MV-4-11 (cell line): Measurements from ENCODE around the gene MYBPC2.
"Not testable (repeated sequence)": the region's sequence is repeated elsewhere in the genome, so short reads cannot be mapped to it uniquely, and the experiment has no call there.

Source experiments
- DNase-seq: peaks from one replicate; lab custom pipeline; 2025; lab: John Stamatoyannopoulos, UW

The MYBPC2 gene

DNA sequence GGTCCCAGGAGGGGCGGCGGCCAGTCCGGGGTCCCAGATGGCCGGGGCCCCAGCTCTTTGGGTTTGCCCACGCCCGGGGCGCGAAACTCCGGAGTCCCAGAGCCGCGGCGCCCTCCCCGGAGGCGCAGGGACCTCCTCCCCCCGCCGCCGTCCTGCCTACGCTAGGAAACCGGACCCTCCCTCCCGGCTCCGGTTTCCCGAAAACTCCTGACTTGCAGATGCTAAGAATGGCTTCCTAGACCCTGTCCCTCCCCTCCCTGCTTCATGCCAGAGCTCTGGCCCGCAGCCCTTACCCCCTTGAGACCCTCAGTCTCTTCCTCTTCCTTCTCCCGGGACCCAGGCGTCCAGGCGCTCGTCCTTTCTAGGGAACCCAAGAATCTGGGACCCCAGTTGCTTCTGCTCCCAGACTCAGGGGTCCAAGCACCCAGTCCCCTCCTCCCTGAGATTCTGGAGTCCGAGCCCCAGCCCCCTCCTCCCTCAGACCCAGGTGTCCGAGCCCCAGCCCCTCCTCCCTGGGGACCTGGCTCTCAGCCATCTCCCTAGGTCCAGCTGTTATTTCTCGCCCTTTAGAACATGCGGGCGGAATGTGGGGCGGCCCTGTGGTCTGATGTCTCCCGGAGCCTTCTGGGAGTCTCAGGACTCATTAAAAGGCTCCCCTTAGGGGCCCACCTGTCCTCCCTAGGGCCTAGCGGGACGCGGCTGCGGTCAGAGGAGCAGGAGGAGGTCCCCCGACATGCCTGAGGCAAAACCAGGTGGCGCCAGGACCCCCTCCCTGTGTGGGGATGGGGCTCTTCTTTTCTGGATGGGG, at the start of gene MYBPC2:
TSS of gene MYBPC2 (plus strand) at position 672 of the 808 bp plus-strand sequence. CDS start at position 734, 62 bp downstream.
- DNase-seq, result no peak

DNA sequence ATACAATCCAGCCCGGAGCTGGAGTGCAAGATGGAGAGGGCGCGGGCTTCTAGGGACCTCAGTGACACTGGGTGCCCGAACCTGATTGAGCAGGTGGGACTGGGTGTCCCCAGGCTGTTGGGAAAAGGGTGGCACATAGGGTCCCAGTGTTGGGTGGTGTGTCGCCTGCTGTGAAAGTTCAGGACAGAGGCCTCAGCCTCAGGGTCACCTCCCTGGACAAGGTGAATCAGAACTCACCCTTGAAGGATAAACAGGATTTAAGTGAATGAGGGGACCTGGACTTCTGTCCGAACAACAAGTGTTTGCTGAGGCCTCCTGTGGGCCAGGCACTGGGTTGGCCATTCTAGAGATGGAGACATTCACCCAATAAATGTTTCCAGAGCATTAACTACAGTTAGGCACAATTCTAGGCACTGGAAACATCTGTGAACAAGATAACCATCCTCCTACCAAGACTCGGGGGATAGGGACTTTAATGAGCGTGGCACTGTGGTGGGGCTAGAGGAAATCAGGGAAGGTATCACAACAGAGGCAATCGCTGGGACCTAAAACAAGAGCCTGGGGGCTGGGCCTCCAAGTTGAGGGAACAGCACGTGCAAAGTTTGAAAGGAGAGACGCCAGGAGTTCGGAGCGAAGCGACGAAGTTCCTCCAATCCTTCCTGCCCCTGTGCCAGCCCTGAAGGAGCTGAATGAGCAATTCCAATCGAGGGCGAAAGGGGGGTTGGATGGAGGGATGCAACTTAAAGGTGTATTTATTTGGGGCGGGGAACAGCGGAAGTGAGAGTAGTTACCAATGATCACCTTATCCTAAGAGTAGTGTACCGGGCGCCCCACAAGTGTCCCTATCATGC, 49.5 kb upstream of the MYBPC2 start:
- no peak for DNase-seq

DNA sequence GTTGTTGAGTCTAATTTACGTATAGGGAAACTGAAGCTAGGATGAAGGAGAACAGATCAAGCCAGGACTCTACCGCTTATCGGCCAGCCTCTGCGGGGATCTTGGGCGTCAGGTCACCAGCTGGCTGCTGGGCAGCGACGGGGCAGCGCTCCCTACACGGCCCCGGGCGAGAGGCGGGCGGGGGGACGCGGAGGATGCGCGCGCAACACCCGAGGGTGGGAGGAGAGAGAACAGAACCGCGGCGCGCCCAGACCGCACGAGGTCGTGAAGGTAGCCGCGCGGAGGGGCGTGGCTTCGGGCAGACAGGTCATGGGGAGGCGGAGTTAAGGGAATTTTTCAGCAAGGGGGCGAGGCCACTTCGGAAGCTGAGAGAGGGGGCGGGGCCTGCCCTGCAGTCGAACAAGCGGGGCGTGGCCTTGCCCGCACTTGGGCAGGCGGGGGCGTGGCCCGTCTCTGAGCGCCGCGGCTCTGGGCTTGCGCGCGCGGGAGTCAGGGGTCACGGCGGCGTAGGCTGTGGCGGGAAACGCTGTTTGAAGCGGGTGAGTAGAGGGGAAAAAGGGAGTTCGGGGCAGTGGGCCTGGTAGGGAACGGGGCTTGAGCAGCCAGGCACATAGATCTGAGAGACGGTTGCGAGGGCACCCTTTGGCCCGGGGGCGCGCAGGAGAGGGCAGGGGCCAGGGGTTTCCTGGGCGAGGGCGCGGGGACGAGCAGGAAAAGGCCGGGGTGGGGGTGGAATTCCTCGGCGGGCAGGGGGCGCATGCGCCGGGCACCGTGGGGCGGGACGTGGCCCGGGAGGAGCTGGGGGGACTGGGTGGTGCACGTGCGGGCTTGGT, 48.6 kb upstream of the MYBPC2 start, which contains the start of gene POLD1:
TSS of gene POLD1 (plus strand) at position 496 of the 833 bp plus-strand sequence. CDS start 14,505 bp downstream, outside the sequence.
- peak; percentile 98 for DNase-seq

DNA sequence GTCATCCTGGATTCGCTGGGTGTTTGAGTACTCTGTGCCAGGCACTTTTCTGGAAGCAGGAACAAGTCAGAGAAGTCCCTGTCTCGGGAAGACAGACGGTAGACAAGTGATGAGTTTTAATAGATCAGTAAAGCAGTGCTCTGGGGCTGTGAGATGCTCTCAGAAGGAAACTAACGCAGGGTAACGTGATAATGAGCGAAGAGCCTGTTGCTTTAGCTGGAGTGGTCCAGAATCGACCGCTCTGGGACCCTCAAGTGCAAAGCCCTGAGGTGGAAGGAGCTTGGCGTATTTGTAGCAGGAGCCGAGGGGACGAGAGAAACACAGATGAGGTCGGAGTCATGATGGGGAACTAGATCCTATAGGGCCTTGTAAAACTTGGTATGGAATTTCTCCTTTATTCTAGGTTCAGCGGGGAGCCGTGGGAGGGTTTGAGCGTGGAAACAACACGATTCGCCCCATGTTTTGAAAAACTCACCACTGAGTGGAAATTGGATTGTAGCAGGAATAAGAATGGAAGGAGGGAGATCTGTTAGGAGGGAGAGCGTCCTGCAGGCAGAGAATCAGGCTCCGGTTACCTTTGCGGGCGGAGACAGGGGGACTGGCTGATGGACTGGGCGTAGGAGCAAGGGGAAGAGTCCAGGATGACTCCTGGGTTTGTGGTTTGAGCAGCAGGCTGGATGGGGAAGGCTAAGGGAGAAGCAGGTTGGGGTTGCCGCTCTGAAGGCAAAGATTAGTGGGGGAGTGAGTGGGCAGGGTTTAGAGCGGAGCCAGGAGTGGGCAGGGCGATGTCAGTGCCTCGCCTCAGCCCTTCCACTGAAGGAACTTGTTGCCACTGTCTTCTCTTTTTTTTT, 47.8 kb upstream of the MYBPC2 start:
- DNase-seq, result peak; percentile 67

DNA sequence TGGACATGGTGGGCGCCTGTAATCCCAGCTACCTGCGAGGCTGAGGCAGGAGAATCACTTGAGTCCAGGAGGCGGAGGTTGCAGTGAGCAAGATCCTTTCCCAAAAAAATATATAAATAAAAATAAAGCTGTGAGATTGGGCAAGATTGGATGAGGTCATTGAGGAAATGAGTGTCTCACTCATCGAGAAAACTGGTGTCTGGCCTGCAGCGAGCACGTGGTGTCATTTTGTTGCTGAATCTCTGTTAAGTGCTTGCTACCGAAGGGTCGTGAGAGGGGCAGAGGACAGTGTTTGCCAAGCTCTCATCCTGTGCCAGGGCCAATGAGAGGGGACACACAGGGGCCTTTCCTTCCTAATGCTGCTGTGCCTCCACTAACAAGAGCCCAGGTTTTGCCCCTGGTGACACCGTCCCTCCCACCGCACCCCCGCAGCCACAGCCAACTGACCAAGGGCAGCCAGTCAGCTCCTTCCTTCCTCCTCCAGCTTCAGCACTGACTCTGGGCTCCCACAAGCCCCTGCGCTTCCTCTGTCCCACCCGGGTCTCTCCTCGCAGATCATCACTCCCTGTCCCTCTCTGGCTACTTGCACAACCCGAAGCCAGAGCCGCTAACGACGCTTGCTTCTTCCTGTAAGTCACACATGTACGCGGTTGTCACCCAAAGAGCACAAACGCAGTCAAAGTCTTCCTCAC, 45.4 kb upstream of the MYBPC2 start:
- DNase-seq, result peak; percentile 93

DNA sequence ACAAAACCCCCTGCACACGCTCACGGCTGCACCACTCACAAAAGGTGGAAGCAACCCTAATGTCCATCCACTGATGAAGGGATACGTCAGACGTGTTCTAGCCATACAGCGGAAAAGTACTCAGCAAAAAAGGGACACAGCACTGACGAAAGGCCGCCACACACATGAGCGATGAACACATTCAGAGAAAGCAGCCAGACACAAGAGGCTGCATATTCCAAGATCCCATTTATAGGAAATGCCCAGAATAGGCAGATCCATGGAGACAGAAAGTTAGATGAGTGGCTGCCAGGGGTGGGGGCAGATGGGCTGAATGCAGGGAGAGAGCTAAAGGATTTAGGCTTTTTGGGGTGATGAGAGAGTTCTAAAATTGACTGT, 44.8 kb upstream of the MYBPC2 start:
- no peak for DNase-seq

DNA sequence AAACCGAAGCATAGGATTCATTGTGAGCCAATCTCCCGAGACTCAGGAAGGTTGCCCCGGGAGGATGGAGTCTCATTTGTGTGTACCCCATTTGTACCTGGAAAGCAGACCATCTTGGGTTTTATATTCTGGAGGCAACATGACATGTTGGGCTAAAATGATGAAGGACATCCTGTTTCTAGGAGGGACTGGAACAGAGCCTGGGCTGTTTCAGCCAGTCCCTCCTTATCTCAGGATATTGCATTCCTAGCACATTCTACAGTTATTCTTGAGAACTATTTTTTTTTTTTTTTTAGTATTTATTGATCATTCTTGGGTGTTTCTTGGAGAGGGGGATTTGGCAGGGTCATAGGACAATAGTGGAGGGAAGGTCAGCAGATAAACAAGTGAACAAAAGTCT, 42.4 kb upstream of the MYBPC2 start:
- not testable (repeated sequence) for DNase-seq

DNA sequence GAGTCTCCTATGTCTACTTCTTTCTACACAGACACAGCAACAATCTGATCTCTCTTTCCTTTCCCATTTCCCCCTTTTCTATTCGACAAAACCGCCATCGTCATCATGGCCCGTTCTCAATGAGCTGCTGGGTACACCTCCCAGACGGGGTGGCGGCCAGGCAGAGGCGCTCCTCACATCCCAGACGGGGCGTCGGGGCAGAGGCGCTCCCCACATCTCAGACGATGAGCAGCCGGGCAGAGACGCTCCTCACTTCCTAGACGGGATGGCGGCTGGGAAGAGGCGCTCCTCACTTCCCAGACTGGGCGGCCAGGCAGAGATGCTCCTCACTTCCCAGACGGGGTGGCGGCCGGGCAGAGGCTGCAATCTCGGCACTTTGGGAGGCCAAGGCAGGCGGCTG, 41.7 kb upstream of the MYBPC2 start:
- DNase-seq, result not testable (repeated sequence)

DNA sequence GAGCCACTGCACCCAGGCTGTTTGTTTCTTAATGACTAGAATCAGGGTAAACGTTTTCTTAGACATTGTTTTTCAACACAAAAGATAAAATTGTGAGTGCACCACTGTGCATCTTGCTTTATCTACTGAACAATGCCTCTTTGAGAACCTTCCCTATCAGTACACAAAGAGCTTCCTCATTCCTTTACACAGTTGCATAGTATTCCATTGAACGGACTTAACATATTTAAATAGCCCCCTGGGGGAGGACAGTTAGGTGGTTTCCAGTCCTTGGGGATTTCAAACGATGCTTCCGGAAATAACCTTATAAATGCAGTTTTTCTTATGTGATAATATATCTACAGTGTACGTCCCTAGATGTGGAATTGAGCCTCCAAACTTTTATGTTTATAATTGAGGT, 39.9 kb upstream of the MYBPC2 start:
- DNase-seq, result no peak

DNA sequence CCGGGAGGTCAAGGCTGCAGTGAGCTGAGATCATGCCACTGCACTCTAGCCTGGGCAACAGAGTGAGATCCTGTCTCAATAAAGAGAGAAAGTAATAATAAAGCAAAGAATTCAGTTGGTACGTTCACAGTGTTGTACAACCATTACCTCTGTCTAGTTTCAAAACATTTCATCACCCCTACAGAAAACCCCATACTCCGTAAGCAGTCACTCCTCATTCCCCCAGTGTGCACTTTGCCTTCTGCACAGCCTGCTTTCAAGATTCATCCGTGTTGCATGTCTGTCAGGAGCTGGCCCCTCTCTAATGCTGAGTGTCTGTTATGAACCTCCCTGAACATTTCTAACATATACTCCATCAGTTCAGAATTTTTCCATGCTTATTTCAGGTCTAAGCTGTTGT, 39.1 kb upstream of the MYBPC2 start:
- peak; percentile 8 for DNase-seq

DNA sequence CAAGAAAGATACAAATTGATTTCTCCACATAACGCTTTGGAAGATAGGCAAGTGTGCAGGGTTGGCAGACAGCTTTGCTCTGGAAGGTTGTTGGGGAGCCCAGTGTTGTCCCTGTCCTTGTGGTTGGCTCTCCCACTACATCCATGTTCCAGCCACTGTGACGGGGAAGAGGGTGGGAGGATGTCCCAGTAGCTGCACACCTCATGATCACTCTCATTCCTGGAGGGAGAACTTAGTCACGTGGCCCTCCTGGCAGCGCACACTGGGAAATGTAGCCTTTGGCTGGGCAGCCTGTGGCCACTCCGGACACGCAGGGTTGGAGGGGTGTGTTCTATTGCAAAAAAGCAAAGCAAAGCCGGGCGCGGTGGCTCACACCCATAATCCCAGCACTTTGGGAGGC, 38.7 kb upstream of the MYBPC2 start:
- DNase-seq, result no peak

DNA sequence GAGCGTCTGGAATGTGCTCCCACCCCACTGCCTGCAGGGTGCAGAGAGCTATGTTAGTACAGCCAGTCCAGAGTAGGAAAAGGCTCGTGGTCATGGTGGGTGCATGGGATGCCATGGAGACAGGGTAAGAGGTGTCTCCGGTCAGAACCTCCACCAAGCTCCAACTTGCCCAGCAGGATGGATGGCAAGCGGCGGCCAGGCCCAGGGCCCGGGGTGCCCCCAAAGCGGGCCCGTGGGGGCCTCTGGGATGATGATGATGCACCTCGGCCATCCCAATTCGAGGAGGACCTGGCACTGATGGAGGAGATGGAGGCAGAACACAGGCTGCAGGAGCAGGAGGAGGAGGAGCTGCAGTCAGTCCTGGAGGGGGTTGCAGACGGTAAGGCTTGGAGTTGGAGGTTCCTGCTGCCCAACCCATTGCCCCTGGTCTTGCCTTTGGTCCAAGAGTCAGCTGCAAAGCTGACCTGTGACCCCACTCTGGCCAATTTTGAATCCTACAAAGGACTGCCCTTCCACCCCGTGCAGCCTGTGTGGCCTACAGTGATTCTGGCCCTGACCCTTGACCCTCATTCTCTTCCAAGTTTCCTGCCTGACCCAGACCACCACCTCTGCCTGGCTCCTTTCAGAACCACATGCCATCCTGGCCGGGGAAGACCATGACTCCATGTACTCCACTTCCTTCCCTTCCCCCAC, 33.9 kb upstream of the MYBPC2 start:
- DNase-seq, result no peak

DNA sequence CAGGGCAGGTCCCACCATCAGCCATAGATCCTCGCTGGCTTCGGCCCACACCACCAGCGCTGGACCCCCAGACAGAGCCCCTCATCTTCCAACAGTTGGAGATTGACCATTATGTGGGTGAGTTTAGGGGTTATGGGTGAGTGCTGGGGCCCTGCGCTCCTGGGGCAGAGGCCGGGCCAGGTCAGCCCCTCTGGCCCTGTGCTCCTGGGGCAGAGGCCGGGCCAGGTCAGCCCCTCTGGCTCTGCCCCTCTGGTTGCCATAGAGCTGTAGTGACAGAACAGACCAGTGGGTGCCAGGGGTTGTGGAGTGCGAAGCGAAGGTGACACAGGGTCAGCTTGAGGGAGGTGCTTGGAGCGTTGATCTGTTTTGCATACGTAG, 33.3 kb upstream of the MYBPC2 start:
- no peak for DNase-seq

DNA sequence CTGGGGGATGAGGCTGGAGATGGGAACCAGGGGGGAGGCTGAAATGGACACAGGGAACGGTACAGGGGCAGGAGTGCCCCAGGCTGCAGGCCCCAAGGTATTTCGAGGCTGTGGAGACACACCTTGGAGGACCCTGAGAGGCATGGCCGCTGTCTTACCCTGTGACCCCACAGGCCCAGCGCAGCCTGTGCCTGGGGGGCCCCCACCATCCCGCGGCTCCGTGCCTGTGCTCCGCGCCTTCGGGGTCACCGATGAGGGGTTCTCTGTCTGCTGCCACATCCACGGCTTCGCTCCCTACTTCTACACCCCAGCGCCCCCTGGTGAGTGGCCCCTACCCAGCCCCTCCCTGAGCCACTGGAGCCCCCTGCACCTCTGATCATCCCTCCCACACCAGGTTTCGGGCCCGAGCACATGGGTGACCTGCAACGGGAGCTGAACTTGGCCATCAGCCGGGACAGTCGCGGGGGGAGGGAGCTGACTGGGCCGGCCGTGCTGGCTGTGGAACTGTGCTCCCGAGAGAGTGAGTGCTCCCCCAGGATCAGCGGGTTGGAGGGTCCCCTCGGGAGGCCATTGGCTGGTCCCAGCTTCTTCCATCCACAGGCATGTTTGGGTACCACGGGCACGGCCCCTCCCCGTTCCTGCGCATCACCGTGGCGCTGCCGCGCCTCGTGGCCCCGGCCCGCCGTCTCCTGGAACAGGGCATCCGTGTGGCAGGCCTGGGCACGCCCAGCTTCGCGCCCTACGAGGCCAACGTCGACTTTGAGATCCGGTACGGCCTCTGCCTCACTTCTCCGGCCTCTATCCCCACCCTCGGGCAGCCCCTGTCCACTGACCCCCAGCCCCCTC, 30.9 kb upstream of the MYBPC2 start:
- DNase-seq, result no peak

DNA sequence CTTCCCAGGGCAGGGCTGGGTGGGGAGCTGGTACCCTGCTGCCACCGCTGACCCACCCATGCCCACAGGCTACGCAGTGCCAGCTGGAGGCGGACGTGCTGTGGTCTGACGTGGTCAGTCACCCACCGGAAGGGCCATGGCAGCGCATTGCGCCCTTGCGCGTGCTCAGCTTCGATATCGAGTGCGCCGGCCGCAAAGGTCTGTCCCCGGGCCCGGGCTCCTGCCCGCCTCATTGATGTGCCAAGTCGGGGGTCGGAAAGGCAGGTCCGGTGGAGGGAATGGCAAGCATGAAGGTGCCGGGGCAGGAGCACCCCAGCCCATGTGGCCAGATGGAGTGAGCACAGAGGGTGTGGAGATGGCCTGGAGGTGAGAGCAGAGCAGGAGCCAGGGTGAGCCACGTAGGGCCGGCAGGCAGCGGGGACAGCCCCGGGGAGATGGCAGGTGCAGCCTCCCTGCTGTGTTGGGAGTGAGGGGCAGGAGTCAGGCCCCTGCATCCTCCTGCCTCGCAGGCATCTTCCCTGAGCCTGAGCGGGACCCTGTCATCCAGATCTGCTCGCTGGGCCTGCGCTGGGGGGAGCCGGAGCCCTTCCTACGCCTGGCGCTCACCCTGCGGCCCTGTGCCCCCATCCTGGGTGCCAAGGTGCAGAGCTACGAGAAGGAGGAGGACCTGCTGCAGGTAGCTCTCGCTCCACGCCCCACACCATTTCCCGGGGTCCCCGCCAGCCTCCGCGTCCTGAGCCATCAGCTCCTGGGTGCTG, 30.0 kb upstream of the MYBPC2 start:
- DNase-seq, result no peak

DNA sequence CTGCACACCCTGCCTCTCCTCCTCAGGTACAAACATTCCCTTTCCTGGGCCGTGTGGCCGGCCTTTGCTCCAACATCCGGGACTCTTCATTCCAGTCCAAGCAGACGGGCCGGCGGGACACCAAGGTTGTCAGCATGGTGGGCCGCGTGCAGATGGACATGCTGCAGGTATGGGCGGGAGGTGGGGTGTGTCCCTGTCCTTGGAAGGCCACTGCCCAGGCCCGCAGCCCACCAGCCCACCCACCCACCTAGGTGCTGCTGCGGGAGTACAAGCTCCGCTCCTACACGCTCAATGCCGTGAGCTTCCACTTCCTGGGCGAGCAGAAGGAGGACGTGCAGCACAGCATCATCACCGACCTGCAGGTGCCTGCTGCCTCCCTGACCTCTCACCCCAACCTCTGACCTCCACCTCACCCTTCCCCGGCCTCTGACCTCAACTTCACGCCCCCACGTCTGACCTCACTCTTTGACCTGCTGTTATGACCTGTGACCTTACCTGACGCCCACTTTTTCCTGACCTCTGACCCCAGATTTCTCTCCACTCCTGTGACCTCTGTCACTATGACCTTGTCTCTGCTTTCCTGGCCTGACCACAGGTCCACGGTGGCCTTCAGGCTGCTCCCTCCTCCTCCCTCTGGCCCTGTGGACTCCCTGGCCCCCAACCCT, 26.4 kb upstream of the MYBPC2 start:
- no peak for DNase-seq

DNA sequence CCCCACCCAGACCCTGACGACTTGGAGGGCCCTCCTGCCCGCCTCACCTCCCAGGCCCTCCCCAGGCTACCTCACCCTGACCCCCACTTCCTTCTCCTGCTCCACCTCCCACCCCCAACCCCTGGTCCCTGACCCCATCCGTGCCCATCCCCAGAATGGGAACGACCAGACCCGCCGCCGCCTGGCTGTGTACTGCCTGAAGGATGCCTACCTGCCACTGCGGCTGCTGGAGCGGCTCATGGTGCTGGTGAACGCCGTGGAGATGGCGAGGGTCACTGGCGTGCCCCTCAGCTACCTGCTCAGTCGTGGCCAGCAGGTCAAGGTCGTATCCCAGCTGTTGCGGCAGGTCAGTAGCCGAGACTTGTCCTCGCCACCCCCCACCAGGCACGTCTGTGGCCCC, 25.9 kb upstream of the MYBPC2 start:
- no peak for DNase-seq

DNA sequence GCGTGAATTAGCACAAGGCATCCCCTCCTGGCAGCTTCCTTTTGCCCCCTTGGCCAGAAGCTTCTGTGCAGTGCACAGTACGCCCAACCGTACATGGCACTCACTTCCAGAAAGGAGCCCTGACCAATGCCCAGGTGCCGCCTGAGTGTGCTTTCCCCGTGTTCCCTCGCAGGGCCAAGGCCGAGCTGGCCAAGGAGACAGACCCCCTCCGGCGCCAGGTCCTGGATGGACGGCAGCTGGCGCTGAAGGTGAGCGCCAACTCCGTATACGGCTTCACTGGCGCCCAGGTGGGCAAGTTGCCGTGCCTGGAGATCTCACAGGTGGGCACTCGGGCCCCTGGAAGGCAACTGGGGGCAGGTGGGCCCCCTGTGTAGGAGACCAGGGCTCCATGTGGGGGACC, 23.3 kb upstream of the MYBPC2 start:
- no peak for DNase-seq
